GM12801 (cell line): ENCODE data around the gene NT5DC3.

ENCODE experiments used
- TF ChIP-seq, protein P1 (sequence below): IDR thresholded peaks from one replicate; pipeline ENCODE4 v1.5.1; 2011; ENCODE audit warnings: control low read depth; ENCODE audit not compliant: insufficient read length; ENCODE audit errors: extremely low read depth

Gene NT5DC3

GRCh38 chr12:103834942-103835341, 6.1 kb downstream of the NT5DC3 start:
- TF ChIP-seq, protein P1, sequence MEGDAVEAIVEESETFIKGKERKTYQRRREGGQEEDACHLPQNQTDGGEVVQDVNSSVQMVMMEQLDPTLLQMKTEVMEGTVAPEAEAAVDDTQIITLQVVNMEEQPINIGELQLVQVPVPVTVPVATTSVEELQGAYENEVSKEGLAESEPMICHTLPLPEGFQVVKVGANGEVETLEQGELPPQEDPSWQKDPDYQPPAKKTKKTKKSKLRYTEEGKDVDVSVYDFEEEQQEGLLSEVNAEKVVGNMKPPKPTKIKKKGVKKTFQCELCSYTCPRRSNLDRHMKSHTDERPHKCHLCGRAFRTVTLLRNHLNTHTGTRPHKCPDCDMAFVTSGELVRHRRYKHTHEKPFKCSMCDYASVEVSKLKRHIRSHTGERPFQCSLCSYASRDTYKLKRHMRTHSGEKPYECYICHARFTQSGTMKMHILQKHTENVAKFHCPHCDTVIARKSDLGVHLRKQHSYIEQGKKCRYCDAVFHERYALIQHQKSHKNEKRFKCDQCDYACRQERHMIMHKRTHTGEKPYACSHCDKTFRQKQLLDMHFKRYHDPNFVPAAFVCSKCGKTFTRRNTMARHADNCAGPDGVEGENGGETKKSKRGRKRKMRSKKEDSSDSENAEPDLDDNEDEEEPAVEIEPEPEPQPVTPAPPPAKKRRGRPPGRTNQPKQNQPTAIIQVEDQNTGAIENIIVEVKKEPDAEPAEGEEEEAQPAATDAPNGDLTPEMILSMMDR = no peak

DNA sequence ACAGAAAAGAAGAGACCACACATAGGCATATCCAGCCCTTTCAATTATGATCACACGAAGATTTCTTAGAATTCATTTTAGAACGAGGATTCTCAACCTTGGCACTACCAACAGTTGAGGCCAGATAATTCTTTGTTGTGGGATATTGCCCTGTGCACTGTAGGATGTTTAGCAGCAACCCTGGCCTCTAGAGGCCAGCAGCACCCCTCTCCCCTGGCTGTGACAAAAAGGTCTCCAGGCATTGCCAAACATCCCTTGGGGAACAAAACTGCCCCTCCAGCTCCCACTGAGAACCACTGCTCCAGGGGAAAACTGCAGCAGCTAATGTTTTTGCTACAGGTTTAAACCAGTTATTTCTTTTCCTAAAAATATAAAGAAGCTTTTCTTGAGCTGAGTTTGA, 7.1 kb downstream of the NT5DC3 start:
- TF ChIP-seq, protein P1 = no peak

DNA sequence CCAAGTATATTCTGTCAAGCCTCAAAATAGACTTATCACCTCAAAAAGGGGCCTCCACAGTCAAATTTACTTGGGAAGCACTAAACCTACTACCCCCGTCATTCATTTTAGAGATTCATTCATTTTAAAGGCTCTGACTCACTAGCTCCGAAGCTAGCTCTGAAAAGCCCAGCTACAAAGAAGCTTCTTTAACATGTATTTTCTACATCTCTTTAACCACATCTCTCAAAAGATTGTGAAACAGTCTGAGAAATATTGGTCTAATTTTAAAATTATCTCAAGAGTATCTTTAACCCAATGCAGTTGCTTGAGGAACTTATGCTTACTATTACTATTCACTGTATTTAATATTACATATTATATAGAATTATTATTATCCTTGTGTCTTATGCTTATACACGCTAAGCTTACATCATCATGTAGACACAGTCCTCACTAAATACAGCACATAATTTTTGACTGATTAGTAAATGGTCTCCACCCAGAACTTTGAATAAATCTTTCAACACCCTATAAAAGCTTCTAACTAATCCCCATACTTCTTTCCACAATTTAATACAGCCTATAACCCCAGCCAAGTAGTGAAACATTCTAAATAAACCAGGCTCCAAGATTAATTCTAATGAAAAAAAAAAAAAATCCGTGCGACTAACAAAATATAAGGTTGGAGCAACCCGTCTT, 7.8 kb downstream of the NT5DC3 start:
- TF ChIP-seq, protein P1 = no peak

DNA sequence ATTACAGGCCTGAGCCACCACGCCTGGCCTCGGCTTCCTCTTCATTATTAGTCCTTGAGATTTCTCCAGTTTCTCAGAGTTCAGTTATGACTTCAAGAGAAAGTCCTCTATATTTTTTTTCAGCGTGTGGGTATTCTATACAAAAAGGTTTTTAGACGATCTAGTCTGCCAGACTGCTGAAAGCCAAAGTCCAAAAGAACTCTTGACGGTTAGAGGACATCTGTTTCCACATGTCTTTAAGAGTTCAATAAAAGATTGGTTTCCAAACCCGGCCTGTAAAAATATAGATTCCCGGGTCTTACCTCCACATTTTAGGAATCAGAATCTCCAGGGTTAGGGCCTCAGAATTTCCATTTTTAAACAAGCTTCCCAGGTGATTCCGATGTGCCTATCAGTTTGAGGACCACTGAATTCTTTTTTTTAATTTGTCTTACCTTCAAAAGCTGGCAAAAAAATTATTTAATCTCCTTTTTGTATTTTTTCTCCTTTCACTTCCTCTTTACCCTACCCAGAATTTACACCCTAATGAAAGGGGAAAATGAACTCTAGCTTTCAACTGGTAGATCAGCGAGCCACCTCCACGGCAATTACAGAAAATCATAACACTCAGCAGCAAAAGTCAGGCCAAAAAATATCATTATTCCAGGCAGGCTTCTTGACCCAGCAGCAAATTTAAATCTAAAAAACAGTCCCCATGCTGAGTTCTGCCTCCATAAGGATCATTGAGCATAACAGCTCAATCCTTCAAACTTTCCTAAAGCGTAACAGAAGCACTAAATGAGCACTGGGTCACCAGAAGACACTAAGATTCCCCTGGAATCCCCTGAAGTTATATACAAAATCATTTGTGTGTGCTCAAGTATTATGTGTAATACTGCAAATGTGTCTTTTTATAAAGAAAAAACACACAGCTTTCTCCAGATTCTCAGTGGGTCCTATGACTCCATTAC, 8.7 kb downstream of the NT5DC3 start:
- TF ChIP-seq, protein P1 = no peak

DNA sequence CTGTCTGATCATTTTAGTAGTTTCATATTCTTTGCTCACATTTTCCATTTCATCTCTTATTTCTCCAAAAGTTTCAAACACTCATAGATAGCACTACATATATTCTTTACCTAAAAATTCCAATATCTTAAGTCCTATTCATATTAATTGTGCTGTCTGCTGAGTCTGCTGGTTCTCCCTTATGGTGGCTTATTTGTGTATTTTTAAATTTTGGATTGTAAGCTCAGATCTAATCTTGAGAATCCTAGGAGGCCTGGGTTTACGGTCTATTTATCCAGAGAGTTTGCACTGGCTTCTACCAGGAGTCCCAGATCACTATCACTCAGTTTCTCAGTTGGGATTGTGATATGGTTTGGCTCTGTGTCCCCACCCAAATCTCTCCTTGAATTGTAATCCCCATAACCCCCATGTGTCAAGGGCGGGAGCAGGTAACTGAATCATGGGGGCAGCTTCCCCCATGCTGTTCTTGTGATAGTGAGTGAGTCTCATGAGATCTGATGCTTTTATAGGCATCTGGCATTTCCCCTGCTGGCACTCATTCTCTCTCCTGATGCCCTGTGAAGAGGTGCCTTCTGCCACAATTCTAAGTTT, 10.2 kb downstream of the NT5DC3 start:
- TF ChIP-seq, protein P1 = no peak

- TF ChIP-seq, protein P1 = no peak
Observed at GRCh38 chr12:103830025-103830725, 10.9 kb downstream of the NT5DC3 start.

DNA sequence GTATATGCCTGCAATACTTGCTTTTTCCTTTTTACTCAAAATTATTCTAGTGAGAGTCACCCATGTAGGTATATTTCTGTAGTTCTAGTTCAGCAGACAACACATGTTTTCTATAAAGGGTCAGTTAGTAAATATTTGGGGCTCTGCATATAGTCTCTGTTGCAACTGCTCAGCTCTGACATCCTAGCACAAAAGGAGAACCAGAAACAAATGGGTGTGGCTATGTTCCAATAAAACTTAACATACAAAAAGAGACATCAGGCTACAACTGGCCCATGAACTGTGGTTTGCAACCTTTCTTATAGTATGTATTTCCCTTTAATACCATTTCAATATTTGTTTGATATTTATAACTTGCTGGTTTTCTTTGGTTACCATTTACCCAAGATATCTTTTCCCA, 11.9 kb downstream of the NT5DC3 start:
- TF ChIP-seq, protein P1 = no peak
